Hematopoietic multipotent progenitor cell treated with erythropoietin and hydrocortisone succinate and interleukin-3 and kit ligand, for 17 days (in vitro differentiated cells): Measurements from ENCODE around the gene RTCA.
"Not testable (repeated sequence)": the region's sequence is repeated elsewhere in the genome, so short reads cannot be mapped to it uniquely, and the experiment has no call there.

ENCODE experiments used
- DNase-seq: peaks from one replicate; pipeline ENCODE4 v3.0.0-alpha.2; 2015; ENCODE audit warnings: low spot score

Gene RTCA

GRCh38 chr1:100265931-100266740 is at the start of gene RTCA:
Gene RTCA (plus strand): TSS chr1:100266216. CDS start chr1:100266376, 160 bp downstream.
- DNase-seq = peak; percentile 98

GRCh38 chr1:100217834-100218233 is 48.2 kb upstream of the RTCA start:
- no peak for DNase-seq

GRCh38 chr1:100219457-100219856 is 46.6 kb upstream of the RTCA start:
- DNase-seq = no peak

GRCh38 chr1:100219883-100220282 is 46.1 kb upstream of the RTCA start:
- DNase-seq = no peak

- no peak for DNase-seq
These were observed 43.6 kb upstream of the RTCA start for GRCh38 chr1:100222428-100222827.

GRCh38 chr1:100229681-100230443 is 36.2 kb upstream of the RTCA start:
- DNase-seq = no peak

- DNase-seq = no peak
These were observed 35.3 kb upstream of the RTCA start for GRCh38 chr1:100230765-100231164.

- no peak for DNase-seq
These were observed 34.3 kb upstream of the RTCA start for GRCh38 chr1:100231721-100232120.

- no peak for DNase-seq
These were observed 33.9 kb upstream of the RTCA start for GRCh38 chr1:100232156-100232555.

- DNase-seq = not testable (repeated sequence)
These were observed 32.5 kb upstream of the RTCA start for GRCh38 chr1:100233566-100233965.

GRCh38 chr1:100234432-100234831 is 31.6 kb upstream of the RTCA start:
- no peak for DNase-seq

- no peak for DNase-seq
These were observed 28.9 kb upstream of the RTCA start for GRCh38 chr1:100237091-100237490.

GRCh38 chr1:100239961-100240360 is 26.1 kb upstream of the RTCA start:
- no peak for DNase-seq

GRCh38 chr1:100240631-100241030 is 25.4 kb upstream of the RTCA start:
- no peak for DNase-seq

GRCh38 chr1:100246738-100247137 is 19.3 kb upstream of the RTCA start:
- peak; percentile 15 for DNase-seq

- DNase-seq = no peak
These were observed 16.9 kb upstream of the RTCA start for GRCh38 chr1:100249155-100249536.

GRCh38 chr1:100249537-100250257 is 16.3 kb upstream of the RTCA start, which contains the start of gene DBT:
Gene DBT (minus strand): TSS chr1:100249834. CDS start chr1:100249820, 14 bp downstream.
- peak; percentile 93 for DNase-seq

- no peak for DNase-seq
These were observed 15.8 kb upstream of the RTCA start for GRCh38 chr1:100250264-100250663.

- DNase-seq = no peak
These were observed 15.2 kb upstream of the RTCA start for GRCh38 chr1:100250807-100251206.

GRCh38 chr1:100252901-100253300 is 13.1 kb upstream of the RTCA start:
- no peak for DNase-seq

GRCh38 chr1:100253552-100253951 is 12.5 kb upstream of the RTCA start:
- DNase-seq = no peak

- DNase-seq = not testable (repeated sequence)
These were observed 9.7 kb upstream of the RTCA start for GRCh38 chr1:100256273-100256672.

- not testable (repeated sequence) for DNase-seq
These were observed 7.6 kb upstream of the RTCA start for GRCh38 chr1:100258427-100258826.
